Measurements from ENCODE around the gene MS4A4E. TPM values are rescaled to one million over a fixed set of nuclear protein-coding genes. Genes with fewer than 3 reads are reported as not detected.

MS4A4E gene
- total RNA-seq, 2 donors from 2014 or later: 0.31 TPM; not detected in 1

- no peak overlapping the region for H3K4me3 Mint-ChIP-seq
- peaks cover 16% of the 10 kb centered on the region for H3K9me3 Mint-ChIP-seq
- H3K9ac ChIP-seq (ENCODE audit: extremely low read depth, low read length, poor library complexity, severe bottlenecking): no peak overlapping the region
- 87 to 91% methylated on average over 1 of the region's 1 CpG for WGBS, 2 experiments (ENCODE audit: insufficient coverage in 1 of 2, insufficient read length in 1 of 2)
- no peak overlapping the region for H3K4me3 ChIP-seq (ENCODE audit: low read length)
- H3K27ac ChIP-seq (ENCODE audit: low read depth, low read length): no peak overlapping the region
- no peak for TF ChIP-seq CTCF (conservative IDR thresholded peaks at IDR 0.05)
- H3K27me3 Mint-ChIP-seq (ENCODE audit: insufficient read depth): no peaks in the 10 kb centered on the region
- no peak overlapping the region for H3K27ac Mint-ChIP-seq
- H3K36me3 Mint-ChIP-seq (ENCODE audit: low read depth): peaks cover 1% of the 10 kb centered on the region
- DNase-seq: no peak
- no peaks in the 10 kb centered on the region for H3K36me3 ChIP-seq (ENCODE audit: control insufficient read depth, insufficient read depth, low read length)
- peaks cover 8% of the 10 kb centered on the region for H3K9me3 ChIP-seq (ENCODE audit: control insufficient read depth, low read length)
- no peaks in the 10 kb centered on the region for H3K27me3 ChIP-seq (ENCODE audit: control insufficient read depth, insufficient read depth, low read length, poor library complexity, severe bottlenecking)
- H3K4me1 ChIP-seq (ENCODE audit: control insufficient read depth, insufficient read depth, low read length): no peaks in the 10 kb centered on the region
- H3K4me1 Mint-ChIP-seq: no peaks in the 10 kb centered on the region
These were observed 58.0 kb downstream of the MS4A4E start for GRCh38 chr11:60184824-60185511.

DNA sequence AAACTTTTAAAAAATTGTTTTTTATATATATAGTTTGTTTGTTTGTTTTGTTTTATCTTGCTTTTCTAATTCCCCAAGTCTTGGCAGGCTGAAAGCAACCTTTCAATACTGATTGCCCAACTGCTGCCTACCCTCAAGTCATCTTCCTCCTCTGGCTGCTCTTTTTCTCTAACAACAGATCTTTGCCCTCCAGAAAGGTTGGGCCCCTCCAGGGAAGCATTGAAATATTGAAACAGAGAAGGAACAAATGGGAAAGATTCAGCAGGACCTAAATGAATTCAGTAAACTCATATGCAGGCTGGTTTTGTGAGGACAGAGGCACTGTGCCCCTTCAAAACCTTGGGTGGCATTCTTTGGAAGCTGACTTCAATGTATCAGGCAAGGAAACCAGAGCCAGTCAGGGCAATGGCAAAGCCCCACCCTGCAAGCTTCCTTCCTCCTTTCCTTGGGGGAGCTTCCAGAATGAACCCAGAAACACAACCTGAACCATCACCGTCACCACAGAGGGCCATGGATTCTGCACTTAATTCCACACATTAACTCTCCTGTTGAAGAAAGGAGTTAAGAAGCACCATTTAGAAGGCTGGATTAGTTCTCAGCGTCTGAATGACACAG lies 59.2 kb downstream of the MS4A4E start:
- Histone ChIP-seq H3K27me3 (ENCODE audit: control insufficient read depth, insufficient read depth, low read length, poor library complexity, severe bottlenecking) (no peaks in the 10 kb centered on the region), H3K4me3 (ENCODE audit: low read length) (no peak overlapping the region), H3K36me3 (ENCODE audit: control insufficient read depth, insufficient read depth, low read length) (no peaks in the 10 kb centered on the region), H3K9ac (ENCODE audit: extremely low read depth, low read length, poor library complexity, severe bottlenecking) (no peak overlapping the region), H3K9me3 (ENCODE audit: control insufficient read depth, low read length) (peaks cover 8% of the 10 kb centered on the region), H3K4me1 (ENCODE audit: control insufficient read depth, insufficient read depth, low read length) (no peaks in the 10 kb centered on the region), H3K27ac (ENCODE audit: low read depth, low read length) (no peak overlapping the region)
- Mint-ChIP-seq H3K4me3 (no peak overlapping the region), H3K4me1 (no peaks in the 10 kb centered on the region), H3K27me3 (ENCODE audit: insufficient read depth) (no peaks in the 10 kb centered on the region), H3K9me3 (peaks cover 16% of the 10 kb centered on the region), H3K36me3 (ENCODE audit: low read depth) (peaks cover 1% of the 10 kb centered on the region), H3K27ac (no peak overlapping the region)
- WGBS, 2 experiments (ENCODE audit: insufficient coverage in 1 of 2, insufficient read length in 1 of 2): 60 to 85% methylated on average over 1 to 2 of the region's 2 CpGs
- TF ChIP-seq CTCF (conservative IDR thresholded peaks at IDR 0.05): no peak
- no peak for DNase-seq

GRCh38 chr11:60182541-60183330 lies 60.2 kb downstream of the MS4A4E start, which contains the start of gene MS4A6A:
MS4A6A (minus strand) TSS chr11:60183083; CDS start chr11:60181727, 1,356 bp downstream.
- no peak for DNase-seq
- Mint-ChIP-seq H3K27ac (no peak within 1 kb of the TSS), H3K36me3 (ENCODE audit: low read depth) (peaks cover 1% of the 10 kb centered on the region), H3K27me3 (ENCODE audit: insufficient read depth) (no peaks in the 10 kb centered on the region), H3K9me3 (peaks cover 16% of the 10 kb centered on the region), H3K4me1 (no peaks in the 10 kb centered on the region), H3K4me3 (no peak within 1 kb of the TSS)
- no peak within 1 kb of the TSS for H3K27ac ChIP-seq (ENCODE audit: low read depth, low read length)
- H3K36me3 ChIP-seq (ENCODE audit: control insufficient read depth, insufficient read depth, low read length): no peaks in the 10 kb centered on the region
- no peak within 1 kb of the TSS for H3K9ac ChIP-seq (ENCODE audit: extremely low read depth, low read length, poor library complexity, severe bottlenecking)
- no peak for TF ChIP-seq CTCF (conservative IDR thresholded peaks at IDR 0.05)
- H3K4me3 ChIP-seq (ENCODE audit: low read length): no peak within 1 kb of the TSS
- no peaks in the 10 kb centered on the region for H3K4me1 ChIP-seq (ENCODE audit: control insufficient read depth, insufficient read depth, low read length)
- no peaks in the 10 kb centered on the region for H3K27me3 ChIP-seq (ENCODE audit: control insufficient read depth, insufficient read depth, low read length, poor library complexity, severe bottlenecking)
- 81 to 100% methylated on average over 7 to 10 of the region's 10 CpGs for WGBS, 2 experiments (ENCODE audit: insufficient coverage in 1 of 2, insufficient read length in 1 of 2)
- H3K9me3 ChIP-seq (ENCODE audit: control insufficient read depth, low read length): peaks cover 8% of the 10 kb centered on the region
